CD4-positive, alpha-beta T cell treated with Interleukin-1 beta for 1 hour (primary cell): ENCODE results near the gene B4GAT1.
A peak's percentile ranks its signal among the peaks of the same experiment; 100 is the strongest.
"Not testable (repeated sequence)": the region's sequence is repeated elsewhere in the genome, so short reads cannot be mapped to it uniquely, and the experiment has no call there.

ENCODE experiments used
- DNase-seq, 2 donors: peaks; one replicate each; pipeline ENCODE4 v3.0.0-alpha.2; 2020 to 2022

Gene B4GAT1

GRCh38 chr11:66347425-66348276 is at the start of gene B4GAT1:
Gene B4GAT1, minus strand, starts transcription at chr11:66347629. Its CDS starts 84 bp downstream, at chr11:66347545.
- DNase-seq = peak; percentile 87

- no peak for DNase-seq
These were observed 46.5 kb upstream of the B4GAT1 start for GRCh38 chr11:66393954-66394353.

- no peak for DNase-seq
These were observed 43.9 kb upstream of the B4GAT1 start for GRCh38 chr11:66391322-66391721.

GRCh38 chr11:66388780-66389386 is 41.5 kb upstream of the B4GAT1 start:
- peak; percentile 72 to 78 for DNase-seq

GRCh38 chr11:66386171-66387069 is 39.0 kb upstream of the B4GAT1 start:
- peak; percentile 80 to 81 for DNase-seq

- not testable (repeated sequence) for DNase-seq
These were observed 36.9 kb upstream of the B4GAT1 start for GRCh38 chr11:66384316-66384715.

- DNase-seq = not testable (repeated sequence)
These were observed 32.8 kb upstream of the B4GAT1 start for GRCh38 chr11:66380264-66380663.

- DNase-seq = not testable (repeated sequence)
These were observed 26.4 kb upstream of the B4GAT1 start for GRCh38 chr11:66373690-66374287.

- DNase-seq = no peak
These were observed 25.8 kb upstream of the B4GAT1 start for GRCh38 chr11:66373265-66373664.

GRCh38 chr11:66371627-66372415 is 24.4 kb upstream of the B4GAT1 start, which contains the start of gene SLC29A2:
Gene SLC29A2, minus strand, starts transcription at chr11:66371760. Its CDS starts 169 bp downstream, at chr11:66371591.
- DNase-seq = peak; percentile 79 to 86

- DNase-seq = no peak
These were observed 21.9 kb upstream of the B4GAT1 start for GRCh38 chr11:66369073-66369894.

GRCh38 chr11:66368484-66368883 is 21.1 kb upstream of the B4GAT1 start:
- no peak for DNase-seq

GRCh38 chr11:66367561-66368312 is 20.3 kb upstream of the B4GAT1 start:
- no peak for DNase-seq

GRCh38 chr11:66366844-66367477 is 19.5 kb upstream of the B4GAT1 start:
- no peak for DNase-seq

- no peak for DNase-seq
These were observed 18.5 kb upstream of the B4GAT1 start for GRCh38 chr11:66365711-66366619.

GRCh38 chr11:66365166-66365565 is 17.7 kb upstream of the B4GAT1 start:
- DNase-seq = no peak

GRCh38 chr11:66363805-66364535 is 16.5 kb upstream of the B4GAT1 start:
- peak; percentile 60 to 69 for DNase-seq

- DNase-seq = no peak
These were observed 15.8 kb upstream of the B4GAT1 start for GRCh38 chr11:66363187-66363601.
